H9 (cell line): ENCODE measurements around the gene TBC1D1. TPM values are rescaled to one million over a fixed set of nuclear protein-coding genes. Genes with fewer than 3 reads are reported as not detected.

ENCODE experiments used
- DNase-seq: peaks from one replicate; pipeline ENCODE4 v3.0.0-alpha.2; 2017
- H2AFZ ChIP-seq: one replicate; pipeline ENCODE4 v1.6.1; 2013; ENCODE audit warnings: mild to moderate bottlenecking, low read length, control low read depth, moderate library complexity
- H2AK5ac ChIP-seq: 2 replicates; pipeline ENCODE4 v1.6.1; 2013; ENCODE audit warnings: low read length, control low read depth, mixed read lengths; ENCODE audit not compliant: insufficient read length
- H2BK120ac ChIP-seq: one replicate; pipeline ENCODE4 v1.6.1; 2013; ENCODE audit warnings: low read depth, mild to moderate bottlenecking, low read length, control low read depth, inconsistent platforms; ENCODE audit not compliant: poor library complexity, severe bottlenecking
- H2BK12ac ChIP-seq: 2 replicates; pipeline ENCODE4 v1.6.1; 2013; ENCODE audit warnings: low read length, control low read depth, mixed read lengths, low read depth; ENCODE audit not compliant: insufficient read length
- H2BK15ac ChIP-seq: 2 replicates; pipeline ENCODE4 v1.6.1; 2013; ENCODE audit warnings: low read depth, low read length, control low read depth
- H2BK20ac ChIP-seq: one replicate; pipeline ENCODE4 v1.6.1; 2013; ENCODE audit warnings: low read depth, mild to moderate bottlenecking, low read length, control low read depth, inconsistent platforms; ENCODE audit not compliant: poor library complexity, severe bottlenecking
- H2BK5ac ChIP-seq: 2 replicates; pipeline ENCODE4 v1.6.1; 2013; ENCODE audit warnings: low read length, control low read depth, mixed read lengths; ENCODE audit not compliant: insufficient read length
- H3K14ac ChIP-seq: 2 replicates; pipeline ENCODE4 v1.6.1; 2013; ENCODE audit warnings: low read length, control low read depth; ENCODE audit not compliant: insufficient read depth
- H3K18ac ChIP-seq: 2 replicates; pipeline ENCODE4 v1.6.1; 2013; ENCODE audit warnings: low read depth, mild to moderate bottlenecking, mixed read lengths, low read length, control low read depth; ENCODE audit not compliant: insufficient read length
- H3K23ac ChIP-seq: 2 replicates; pipeline ENCODE4 v1.6.1; 2013; ENCODE audit warnings: low read length, control low read depth, mixed read lengths, low read depth; ENCODE audit not compliant: insufficient read length
- H3K23me2 ChIP-seq: 2 replicates; pipeline ENCODE4 v1.6.1; 2013; ENCODE audit warnings: low read depth, mild to moderate bottlenecking, mixed read lengths, low read length, control low read depth; ENCODE audit not compliant: insufficient read length, poor library complexity, severe bottlenecking
- H3K27ac ChIP-seq: 2 replicates; pipeline ENCODE4 v1.5.1; 2013; ENCODE audit warnings: low read length, control low read depth, mixed read lengths, low read depth; ENCODE audit not compliant: insufficient read length
- H3K27me3 ChIP-seq: 2 replicates; pipeline ENCODE4 v1.6.1; 2013; ENCODE audit warnings: low read length, control low read depth, inconsistent platforms; ENCODE audit not compliant: insufficient read depth
- H3K4ac ChIP-seq: 2 replicates; pipeline ENCODE4 v1.6.1; 2013; ENCODE audit warnings: low read depth, mild to moderate bottlenecking, control low read depth, inconsistent platforms, low read length, moderate library complexity
- H3K4me1 ChIP-seq: 2 replicates; pipeline ENCODE4 v1.6.1; 2013; ENCODE audit warnings: low read length, control low read depth, inconsistent platforms; ENCODE audit not compliant: insufficient read depth
- H3K4me2 ChIP-seq: 2 replicates; pipeline ENCODE4 v1.6.1; 2013; ENCODE audit warnings: low read length, control low read depth, mixed read lengths; ENCODE audit not compliant: insufficient read length, insufficient read depth
- H3K56ac ChIP-seq: 2 replicates; pipeline ENCODE4 v1.6.1; 2013; ENCODE audit warnings: low read depth, mild to moderate bottlenecking, mixed read lengths, low read length, control low read depth; ENCODE audit not compliant: insufficient read length
- H3K79me1 ChIP-seq: 2 replicates; pipeline ENCODE4 v1.6.1; 2013; ENCODE audit warnings: low read depth, mild to moderate bottlenecking, moderate library complexity, low read length, control low read depth, inconsistent platforms; ENCODE audit not compliant: insufficient read depth, poor library complexity, severe bottlenecking
- H3K79me2 ChIP-seq: 2 replicates; pipeline ENCODE4 v1.6.1; 2013; ENCODE audit warnings: low read length, control low read depth, inconsistent platforms; ENCODE audit not compliant: insufficient read depth
- H3K9ac ChIP-seq: 2 replicates; pipeline ENCODE4 v1.6.1; 2013; ENCODE audit warnings: low read length, control low read depth, mixed read lengths; ENCODE audit not compliant: insufficient read length; ENCODE audit errors: extremely low read depth
- H3K9me3 ChIP-seq: one replicate; pipeline ENCODE4 v1.6.1; 2013; ENCODE audit warnings: low read depth, low read length, inconsistent platforms; ENCODE audit not compliant: control insufficient read depth
- H3T11ph ChIP-seq: one replicate; pipeline ENCODE4 v1.6.1; 2013; ENCODE audit warnings: mild to moderate bottlenecking, low read length, control low read depth, inconsistent platforms
- H4K20me1 ChIP-seq: one replicate; pipeline ENCODE4 v1.6.1; 2013; ENCODE audit not compliant: control insufficient read depth, insufficient read length, insufficient read depth
- H4K5ac ChIP-seq: 2 replicates; pipeline ENCODE4 v1.6.1; 2013; ENCODE audit warnings: low read depth, mild to moderate bottlenecking, mixed read lengths, low read length, control low read depth; ENCODE audit not compliant: insufficient read length
- H4K8ac ChIP-seq: replicated peaks from 2 replicates; pipeline ENCODE4 v1.6.1; 2013; ENCODE audit warnings: low read length, control low read depth, mixed read lengths, low read depth; ENCODE audit not compliant: insufficient read length
- H4K91ac ChIP-seq: 2 replicates; pipeline ENCODE4 v1.6.1; 2013; ENCODE audit warnings: low read depth, mild to moderate bottlenecking, moderate library complexity, mixed read lengths, low read length, control low read depth; ENCODE audit not compliant: insufficient read length
- H3K27ac Mint-ChIP-seq, 3 experiments: 2 replicates in 2 of 3; 3 replicates in 1 of 3; pipeline ENCODE4 v1.8.0; 2020 to 2021; ENCODE audit warnings: mixed read lengths in 3 of 3, mild to moderate bottlenecking in 1 of 3, moderate library complexity in 1 of 3
- H3K27me3 Mint-ChIP-seq: 2 replicates; pipeline ENCODE4 v1.8.0; 2021; ENCODE audit warnings: low read depth, mild to moderate bottlenecking, moderate library complexity, mixed read lengths
- H3K36me3 Mint-ChIP-seq, 3 experiments: 2 replicates in 2 of 3; 3 replicates in 1 of 3; pipeline ENCODE4 v1.8.0; 2020 to 2021; ENCODE audit warnings: low read depth in 3 of 3, mixed read lengths in 3 of 3; ENCODE audit not compliant: insufficient read depth in 1 of 3
- H3K4me1 Mint-ChIP-seq, 2 experiments: 2 replicates each; pipeline ENCODE4 v1.8.0; 2020; ENCODE audit warnings: mixed read lengths in 2 of 2
- H3K4me3 Mint-ChIP-seq, 2 experiments: 2 replicates in 1 of 2; 3 replicates in 1 of 2; pipeline ENCODE4 v1.8.0; 2020 to 2021; ENCODE audit warnings: mild to moderate bottlenecking in 2 of 2, mixed read lengths in 2 of 2, moderate library complexity in 1 of 2
- H3K9me3 Mint-ChIP-seq, 2 experiments: 2 replicates in 1 of 2; 3 replicates in 1 of 2; pipeline ENCODE4 v1.8.0; 2020; ENCODE audit warnings: mild to moderate bottlenecking in 2 of 2, mixed read lengths in 2 of 2, moderate library complexity in 1 of 2
- CTCF ChIP-seq: fragments of 200-600 bp; sonication (generic); conservative IDR thresholded peaks from 3 replicates; pipeline ENCODE4 v1.8.0; 2021; ENCODE audit warnings: antibody characterized with exemption, mild to moderate bottlenecking
- WGBS: extraction: QIAGEN DNeasy Blood & Tissue Kit; methylation state at CpG from one replicate; pipeline ENCODE4 v1.1.7; 2013; ENCODE audit warnings: missing lambda C conversion rate, low lambda C conversion rate, mixed read lengths; ENCODE audit not compliant: insufficient read length; ENCODE audit errors: extremely low coverage; 5-methylcytosine and 5-hydroxymethylcytosine counted together
- total RNA-seq: library from RNA; stranded (reverse); gene quantifications from 2 replicates; pipeline ENCODE4 v1.2.1, GENCODE V29; 2021

TBC1D1 gene
- total RNA-seq, 1 experiment from 2014 or later = 109 TPM

DNA sequence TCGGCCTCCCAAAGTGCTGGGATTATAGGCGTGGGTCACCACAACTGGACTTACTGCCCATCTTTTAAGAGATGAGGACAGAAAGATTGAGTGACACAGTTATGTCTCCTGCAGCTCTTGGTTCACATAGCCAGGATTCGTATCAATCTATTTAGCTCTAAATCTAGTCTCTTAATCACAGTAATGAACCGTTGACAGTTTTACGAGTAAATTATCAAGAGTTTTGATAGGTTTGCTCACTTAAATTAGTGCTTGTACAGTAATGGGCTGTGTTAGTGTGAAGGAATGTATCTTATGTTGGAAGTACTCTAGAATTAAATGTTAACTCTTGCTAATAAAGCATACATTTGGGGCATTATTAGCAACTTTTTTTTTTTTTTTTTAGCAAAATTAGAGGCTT lies 175.0 kb downstream of the TBC1D1 start:
- Histone ChIP-seq H3K4me2 (no peak overlapping the region), H4K20me1 (no peaks in the 10 kb centered on the region), H3K4me1 (no peaks in the 10 kb centered on the region), H3K18ac (no peak overlapping the region), H4K8ac (no peak overlapping the region), H2BK15ac (no peak overlapping the region), H2AFZ (no peak overlapping the region), H3K79me2 (no peaks in the 10 kb centered on the region; the same call in 1 of the 2 replicates), H4K91ac (no peak overlapping the region), H3K23ac (no peak overlapping the region), H3K14ac (no peak overlapping the region), H4K5ac (no peak overlapping the region), H3K56ac (no peak overlapping the region), H3K27me3 (no peaks in the 10 kb centered on the region), H3T11ph (no peak overlapping the region), H3K79me1 (no peaks in the 10 kb centered on the region), H2BK120ac (no peak overlapping the region), H3K23me2 (no peaks in the 10 kb centered on the region), H3K4ac (no peak overlapping the region), H2BK5ac (no peak overlapping the region), H3K9ac (no peak overlapping the region), H3K9me3 (no peaks in the 10 kb centered on the region), H2BK20ac (no peak overlapping the region), H2AK5ac (no peak overlapping the region), H3K27ac (no peak overlapping the region), H2BK12ac (no peak overlapping the region)
- no peak overlapping the region for H3K27ac Mint-ChIP-seq
- no peak overlapping the region for H3K4me3 Mint-ChIP-seq
- no peak for TF ChIP-seq CTCF
- no peaks in the 10 kb centered on the region; a peak in 1 of 5 replicates for H3K9me3 Mint-ChIP-seq
- H3K36me3 Mint-ChIP-seq = peaks cover 0 to 15% (median 0%) of the 10 kb centered on the region in 3 experiments; a peak in 3 of 7 replicates
- peaks cover 20 to 23% of the 10 kb centered on the region in 2 experiments for H3K4me1 Mint-ChIP-seq
- DNase-seq = no peak
- no CpG with 5 or more reads among the region's 5 CpGs for WGBS
- no peaks in the 10 kb centered on the region for H3K27me3 Mint-ChIP-seq
